Measurements from ENCODE around the gene HTRA3. TPM values are rescaled to one million over a fixed set of nuclear protein-coding genes. Genes with fewer than 3 reads are reported as not detected.

HTRA3 gene
- total and polyA plus RNA-seq, 4 experiments from 2014 or later, result not detected

DNA sequence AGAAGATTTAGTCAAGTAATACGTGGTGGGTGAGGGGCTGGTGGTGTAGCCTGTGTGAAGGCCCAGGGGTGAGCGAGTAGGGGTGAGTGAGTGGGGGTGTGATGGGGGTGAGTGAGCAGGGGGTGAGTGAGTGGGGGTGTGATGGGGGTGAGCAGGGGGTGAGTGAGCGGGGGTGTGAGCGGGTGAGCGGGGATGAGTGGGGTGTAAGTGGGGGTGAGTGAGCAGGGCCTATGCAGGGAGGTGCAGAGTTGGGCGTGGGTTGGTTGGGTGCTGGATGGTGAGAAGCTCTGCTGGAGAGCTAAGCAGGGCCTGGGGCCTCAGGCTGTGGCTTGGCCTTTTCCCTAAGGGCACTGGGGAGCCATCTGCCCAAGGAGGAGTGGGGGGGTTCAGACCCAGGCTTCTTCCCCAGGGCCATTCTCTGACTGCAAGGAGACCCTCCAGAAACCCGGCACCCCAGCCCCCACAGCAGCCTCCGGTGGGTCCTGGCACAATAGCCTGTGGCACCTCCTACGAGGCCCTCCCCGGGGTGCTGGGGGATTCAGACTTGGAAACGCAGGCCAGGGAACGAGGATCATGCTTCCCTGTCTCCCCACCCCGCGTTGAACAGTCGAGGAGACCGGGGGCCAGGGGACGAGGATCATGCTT, 40.1 kb upstream of the HTRA3 start:
- peak in 1 of 5 donors; percentile 75 for DNase-seq
- H3K27ac ChIP-seq (ENCODE audit: low read depth, low read length), result peak overlapping the region; percentile 65
- intact Hi-C loops (cut with micrococcal nuclease), result loop anchor here (2.0 kb wide), 1 partner anchor 71 kb away; the partner anchor contains the start of gene ABLIM2
- peaks cover 20% of the 10 kb centered on the region for H3K36me3 ChIP-seq (ENCODE audit: insufficient read depth, low read length)
- Mint-ChIP-seq H3K36me3 (peaks cover 0 to 20% of the 10 kb centered on the region in 2 donors), H3K27me3 (no peaks in the 10 kb centered on the region), H3K27ac (peak overlapping the region; percentile 68 to 94 (median 89)), H3K9me3 (no peaks in the 10 kb centered on the region), H3K4me3 (peak overlapping the region in 7 of 8 donors; percentile 56 to 84 (median 74)), H3K4me1 (peaks cover 18 to 40% (median 31%) of the 10 kb centered on the region in 4 donors)
- POLR2A ChIA-PET (ENCODE audit: partially characterized antibody), result interaction anchor here (0.6 to 4.5 kb wide), 7 partner anchors 11 to 206 kb away, joined by 3 to 31 read pairs (median 5); partner anchors contain the start of genes ABLIM2 and SH3TC1
- H3K4me1 ChIP-seq (ENCODE audit: insufficient read depth, low read length), result peaks cover 46% of the 10 kb centered on the region
- CTCF ChIA-PET (ENCODE audit: partially characterized antibody), result interaction anchor here (1.1 to 1.7 kb wide), 3 partner anchors 13 to 53 kb away, joined by 5 to 7 read pairs (median 7); partner anchors contain the start of gene SH3TC1
- no peaks in the 10 kb centered on the region for H3K27me3 ChIP-seq (ENCODE audit: insufficient read depth, low read length)
- H3K9me3 ChIP-seq (ENCODE audit: control insufficient read depth in 1 of 2, low read length in 2 of 2), result no peaks in the 10 kb centered on the region
- peak overlapping the region in 1 of 2 donors; percentile 47 for H3K4me3 ChIP-seq (ENCODE audit: low read length in 2 of 2)

DNA sequence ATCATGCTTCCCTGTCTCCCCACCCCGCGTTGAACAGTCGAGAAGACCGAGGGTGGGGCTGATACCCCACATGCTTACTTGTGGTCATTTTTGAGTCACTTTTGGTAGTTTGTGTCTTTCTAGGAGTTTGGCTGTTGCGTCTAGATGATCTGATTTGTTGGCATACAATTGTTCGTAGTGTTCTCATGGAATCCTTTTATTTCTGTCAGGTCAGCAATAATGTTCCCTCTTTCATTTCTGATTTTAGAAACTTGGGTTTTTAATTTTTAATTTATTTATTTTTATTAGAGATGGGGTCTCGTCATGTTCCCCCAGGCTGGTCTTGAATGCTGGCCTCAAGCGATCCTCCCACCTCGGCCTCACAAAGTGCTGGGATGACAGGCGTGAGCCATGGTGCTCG, 39.5 kb upstream of the HTRA3 start:
- ChIA-PET CTCF (ENCODE audit: partially characterized antibody) (interaction anchor here (1.2 kb wide), 1 partner anchor 12 kb away, joined by 4 read pairs; no protein-coding TSS in a partner anchor), POLR2A (ENCODE audit: partially characterized antibody) (interaction anchor here (4.5 kb wide), 1 partner anchor 31 kb away, joined by 31 read pairs; the partner anchor contains the start of gene SH3TC1)
- DNase-seq, result no peak
- Mint-ChIP-seq H3K36me3 (peaks cover 0 to 15% of the 10 kb centered on the region in 2 donors), H3K4me3 (peak overlapping the region in 2 of 8 donors; percentile 15 to 24), H3K9me3 (no peaks in the 10 kb centered on the region), H3K4me1 (peaks cover 14 to 37% (median 27%) of the 10 kb centered on the region in 4 donors), H3K27me3 (no peaks in the 10 kb centered on the region), H3K27ac (peak overlapping the region in 4 of 7 donors; percentile 59 to 70 (median 61))
- Histone ChIP-seq H3K36me3 (ENCODE audit: insufficient read depth, low read length) (peaks cover 16% of the 10 kb centered on the region), H3K27ac (ENCODE audit: low read depth, low read length) (no peak overlapping the region), H3K4me3 (ENCODE audit: low read length in 2 of 2) (no peak overlapping the region), H3K27me3 (ENCODE audit: insufficient read depth, low read length) (no peaks in the 10 kb centered on the region), H3K9me3 (ENCODE audit: control insufficient read depth in 1 of 2, low read length in 2 of 2) (no peaks in the 10 kb centered on the region), H3K4me1 (ENCODE audit: insufficient read depth, low read length) (peaks cover 42% of the 10 kb centered on the region)
- intact Hi-C loops (cut with micrococcal nuclease), result no loop called here

DNA sequence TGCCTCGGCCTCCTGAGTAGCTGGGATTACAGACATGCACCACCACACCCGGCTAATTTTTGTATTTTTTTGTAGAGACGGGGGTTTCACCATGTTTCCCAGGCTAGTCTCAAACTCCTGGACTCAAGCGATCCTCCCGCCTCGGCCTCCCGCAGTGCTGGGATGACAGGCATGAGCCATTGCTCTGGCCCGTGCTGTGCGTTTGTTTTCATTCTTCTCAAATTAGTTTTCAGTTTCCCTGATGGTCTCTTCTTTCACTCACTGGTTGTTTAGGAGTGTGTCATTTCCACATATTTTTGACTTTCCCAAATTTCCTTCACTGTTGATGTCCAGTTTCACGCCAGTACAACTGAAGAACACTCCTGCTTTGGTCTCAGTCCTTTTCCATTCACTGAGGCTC, 38.7 kb upstream of the HTRA3 start:
- no peaks in the 10 kb centered on the region for H3K27me3 ChIP-seq (ENCODE audit: insufficient read depth, low read length)
- no peaks in the 10 kb centered on the region for H3K9me3 ChIP-seq (ENCODE audit: control insufficient read depth in 1 of 2, low read length in 2 of 2)
- H3K27me3 Mint-ChIP-seq, result no peaks in the 10 kb centered on the region
- POLR2A ChIA-PET (ENCODE audit: partially characterized antibody), result no interaction called here
- H3K36me3 ChIP-seq (ENCODE audit: insufficient read depth, low read length), result peaks cover 15% of the 10 kb centered on the region
- H3K4me1 Mint-ChIP-seq, result peaks cover 13 to 30% (median 27%) of the 10 kb centered on the region in 4 donors
- DNase-seq, result no peak
- peak overlapping the region in 4 of 7 donors; percentile 10 to 86 (median 50) for H3K27ac Mint-ChIP-seq
- peaks cover 38% of the 10 kb centered on the region for H3K4me1 ChIP-seq (ENCODE audit: insufficient read depth, low read length)
- H3K4me3 ChIP-seq (ENCODE audit: low read length in 2 of 2), result no peak overlapping the region
- H3K27ac ChIP-seq (ENCODE audit: low read depth, low read length), result no peak overlapping the region
- CTCF ChIA-PET (ENCODE audit: partially characterized antibody), result interaction anchor here (1.2 kb wide), 1 partner anchor 11 kb away, joined by 4 read pairs; no protein-coding TSS in a partner anchor
- H3K4me3 Mint-ChIP-seq, result no peak overlapping the region
- H3K36me3 Mint-ChIP-seq, result peaks cover 0 to 18% of the 10 kb centered on the region in 2 donors
- H3K9me3 Mint-ChIP-seq, result no peaks in the 10 kb centered on the region
- intact Hi-C loops (cut with micrococcal nuclease), result no loop called here

DNA sequence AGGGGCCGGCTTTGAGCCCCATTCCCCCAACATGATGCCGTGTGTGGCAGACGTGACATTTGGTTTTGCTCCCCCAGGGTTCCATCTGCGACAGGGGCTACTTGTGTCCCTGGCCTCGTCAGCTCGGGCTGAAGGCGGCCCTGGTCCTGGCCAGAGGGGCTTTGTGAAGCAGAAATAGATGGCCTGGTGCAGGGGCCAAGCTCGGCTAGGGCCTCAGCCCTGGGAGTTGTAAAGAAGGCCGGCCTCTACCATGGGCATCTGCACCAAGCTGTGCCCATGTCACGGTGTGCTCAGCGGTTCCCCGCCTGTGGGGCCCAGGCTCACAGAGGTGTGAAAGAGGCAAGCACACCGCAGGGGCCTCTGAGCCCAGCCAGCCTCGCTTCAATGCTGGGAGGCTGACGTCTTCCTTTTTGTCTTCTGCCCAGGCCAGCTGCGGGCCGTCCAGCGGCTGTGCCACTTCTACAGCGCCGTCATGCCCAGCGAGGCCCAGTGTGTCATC, 38.0 kb upstream of the HTRA3 start:
- Histone ChIP-seq H3K27ac (ENCODE audit: low read depth, low read length) (no peak overlapping the region), H3K27me3 (ENCODE audit: insufficient read depth, low read length) (no peaks in the 10 kb centered on the region), H3K4me3 (ENCODE audit: low read length in 2 of 2) (no peak overlapping the region), H3K4me1 (ENCODE audit: insufficient read depth, low read length) (peaks cover 31% of the 10 kb centered on the region), H3K36me3 (ENCODE audit: insufficient read depth, low read length) (peaks cover 15% of the 10 kb centered on the region), H3K9me3 (ENCODE audit: control insufficient read depth in 1 of 2, low read length in 2 of 2) (no peaks in the 10 kb centered on the region)
- ChIA-PET POLR2A (ENCODE audit: partially characterized antibody) (no interaction called here), CTCF (ENCODE audit: partially characterized antibody) (interaction anchor here (0.9 to 1.5 kb wide), 2 partner anchors 10 to 172 kb away, joined by 3 to 5 read pairs; no protein-coding TSS in a partner anchor)
- H3K27ac Mint-ChIP-seq, result no peak overlapping the region
- peaks cover 13 to 27% (median 24%) of the 10 kb centered on the region in 4 donors for H3K4me1 Mint-ChIP-seq
- no peaks in the 10 kb centered on the region for H3K9me3 Mint-ChIP-seq
- DNase-seq, result peak in 1 of 5 donors; percentile 6
- H3K27me3 Mint-ChIP-seq, result no peaks in the 10 kb centered on the region
- no peak overlapping the region for H3K4me3 Mint-ChIP-seq
- intact Hi-C loops (cut with micrococcal nuclease), result no loop called here
- H3K36me3 Mint-ChIP-seq, result peaks cover 0 to 15% of the 10 kb centered on the region in 2 donors

DNA sequence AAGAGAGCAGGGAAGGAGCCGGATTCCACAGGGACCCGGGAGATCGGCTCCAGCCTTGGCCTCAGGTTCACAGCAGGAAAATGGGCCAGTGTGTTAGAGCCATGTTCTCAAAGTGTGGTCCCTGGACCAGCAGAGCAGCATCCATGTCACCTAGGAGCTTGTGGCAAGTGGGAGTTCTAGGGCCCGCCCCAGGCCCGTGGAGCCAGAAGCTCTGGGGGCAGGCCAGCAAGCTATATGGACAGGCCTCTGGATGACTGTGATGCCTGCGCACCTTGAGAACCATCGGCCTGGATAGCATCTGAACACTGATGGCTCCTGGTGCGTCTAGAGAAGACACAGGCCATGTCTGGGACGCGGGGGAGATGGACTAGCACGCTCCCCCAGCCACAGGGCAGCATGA, 36.8 kb upstream of the HTRA3 start:
- H3K9me3 ChIP-seq (ENCODE audit: control insufficient read depth in 1 of 2, low read length in 2 of 2), result no peaks in the 10 kb centered on the region
- H3K4me3 ChIP-seq (ENCODE audit: low read length in 2 of 2), result no peak overlapping the region
- DNase-seq, result peak in 1 of 5 donors; percentile 4
- H3K4me1 ChIP-seq (ENCODE audit: insufficient read depth, low read length), result peaks cover 23% of the 10 kb centered on the region
- POLR2A ChIA-PET (ENCODE audit: partially characterized antibody), result no interaction called here
- H3K27ac ChIP-seq (ENCODE audit: low read depth, low read length), result no peak overlapping the region
- Mint-ChIP-seq H3K4me3 (no peak overlapping the region), H3K4me1 (peaks cover 13 to 24% (median 22%) of the 10 kb centered on the region in 4 donors), H3K36me3 (peaks cover 0 to 15% of the 10 kb centered on the region in 2 donors), H3K27me3 (no peaks in the 10 kb centered on the region), H3K27ac (no peak overlapping the region), H3K9me3 (no peaks in the 10 kb centered on the region)
- CTCF ChIA-PET (ENCODE audit: partially characterized antibody), result interaction anchor here (0.9 to 1.5 kb wide), 2 partner anchors 9 to 171 kb away, joined by 3 to 5 read pairs; no protein-coding TSS in a partner anchor
- intact Hi-C loops (cut with micrococcal nuclease), result no loop called here
- no peaks in the 10 kb centered on the region for H3K27me3 ChIP-seq (ENCODE audit: insufficient read depth, low read length)
- H3K36me3 ChIP-seq (ENCODE audit: insufficient read depth, low read length), result peaks cover 15% of the 10 kb centered on the region

DNA sequence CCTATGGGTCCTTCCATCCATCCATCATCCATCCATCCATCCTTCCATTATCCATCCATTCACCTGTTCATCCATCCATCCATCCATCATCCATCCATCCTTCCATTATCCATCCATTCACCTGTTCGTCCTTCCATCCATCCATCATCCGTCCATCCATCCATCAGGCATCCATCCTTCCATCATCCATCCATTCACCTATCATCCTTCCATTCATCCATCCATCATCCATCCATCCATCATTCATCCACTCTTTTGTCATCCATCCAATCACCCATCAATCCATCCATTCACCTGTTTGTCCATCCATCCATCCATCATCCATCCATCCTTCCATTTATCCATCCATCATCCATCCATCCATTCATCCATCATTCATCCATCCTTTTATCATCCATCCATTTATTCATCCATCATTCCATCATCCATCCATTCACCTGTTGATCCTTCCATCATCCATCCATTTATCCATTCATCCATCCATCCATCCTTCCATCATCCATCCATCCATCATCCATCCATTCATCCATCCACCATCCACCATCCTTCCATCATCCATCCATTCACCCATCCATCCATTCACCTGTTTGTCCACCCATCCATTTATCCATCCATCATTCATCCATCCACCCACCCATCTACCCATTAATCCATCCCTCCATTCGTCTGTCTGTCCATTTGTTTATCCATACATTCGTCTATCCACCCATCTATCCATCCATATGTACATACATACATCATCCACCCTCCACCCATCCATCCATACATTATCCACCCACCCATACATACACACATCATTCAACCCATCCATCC, 35.7 kb upstream of the HTRA3 start:
- intact Hi-C loops (cut with micrococcal nuclease), result no loop called here
- POLR2A ChIA-PET (ENCODE audit: partially characterized antibody), result no interaction called here
- H3K4me3 Mint-ChIP-seq, result no peak overlapping the region
- CTCF ChIA-PET (ENCODE audit: partially characterized antibody), result no interaction called here
- no peaks in the 10 kb centered on the region for H3K27me3 Mint-ChIP-seq
- peaks cover 10 to 16% (median 12%) of the 10 kb centered on the region in 4 donors for H3K4me1 Mint-ChIP-seq
- H3K36me3 Mint-ChIP-seq, result peaks cover 0 to 14% of the 10 kb centered on the region in 2 donors
- Histone ChIP-seq H3K4me1 (ENCODE audit: insufficient read depth, low read length) (peaks cover 12% of the 10 kb centered on the region), H3K4me3 (ENCODE audit: low read length in 2 of 2) (no peak overlapping the region), H3K9me3 (ENCODE audit: control insufficient read depth in 1 of 2, low read length in 2 of 2) (no peaks in the 10 kb centered on the region), H3K27ac (ENCODE audit: low read depth, low read length) (no peak overlapping the region), H3K27me3 (ENCODE audit: insufficient read depth, low read length) (no peaks in the 10 kb centered on the region), H3K36me3 (ENCODE audit: insufficient read depth, low read length) (peaks cover 15% of the 10 kb centered on the region)
- no peaks in the 10 kb centered on the region for H3K9me3 Mint-ChIP-seq
- peak in 1 of 5 donors; percentile 7 for DNase-seq
- no peak overlapping the region for H3K27ac Mint-ChIP-seq
